Neural cell (in vitro differentiated cells): ENCODE measurements around the gene AKAP10. TPM values are rescaled to one million over a fixed set of nuclear protein-coding genes. Genes with fewer than 3 reads are reported as not detected.
"Not testable (repeated sequence)": the region's sequence is repeated elsewhere in the genome, so short reads cannot be mapped to it uniquely, and the experiment has no call there.

Source experiments
- H2AFZ ChIP-seq: fragments of 200-600, 300-800 bp; sonication (generic), shearing (Covaris generic); 2 replicates; pipeline ENCODE4 v1.6.0; 2014; ENCODE audit warnings: low read depth, mild to moderate bottlenecking, antibody characterized with exemption, low read length, moderate library complexity
- H3F3A ChIP-seq: fragments of 200-600 bp; shearing (Covaris generic); 2 replicates; pipeline ENCODE4 v1.6.1; 2016; ENCODE audit warnings: mild to moderate bottlenecking, moderate library complexity, mixed read lengths, antibody characterized with exemption, low read length; ENCODE audit not compliant: insufficient read depth, poor library complexity, severe bottlenecking
- H3K27ac ChIP-seq: fragments of 200-600, 300-800 bp; sonication (generic), shearing (Covaris generic); 2 replicates; pipeline ENCODE4 v1.5.1; 2014; ENCODE audit warnings: mild to moderate bottlenecking, low read length, moderate library complexity
- H3K27me3 ChIP-seq: fragments of 300-800, 200-600 bp; sonication (generic), shearing (Covaris generic); 2 replicates; pipeline ENCODE4 v1.6.0; 2014; ENCODE audit warnings: mild to moderate bottlenecking, low read depth, low read length, moderate library complexity; ENCODE audit not compliant: insufficient read depth
- H3K36me3 ChIP-seq: fragments of 300-800, 200-600 bp; sonication (generic), shearing (Covaris generic); 2 replicates; pipeline ENCODE4 v1.5.1; 2014; ENCODE audit warnings: mild to moderate bottlenecking, antibody characterized with exemption, low read length, moderate library complexity; ENCODE audit not compliant: insufficient read depth
- H3K4me2 ChIP-seq: fragments of 300-800, 200-600 bp; sonication (generic), shearing (Covaris generic); 2 replicates; pipeline ENCODE4 v1.6.0; 2014; ENCODE audit warnings: mild to moderate bottlenecking, low read length
- H3K4me3 ChIP-seq: fragments of 300-800, 200-600 bp; sonication (generic), shearing (Covaris generic); 2 replicates; pipeline ENCODE4 v1.5.1; 2014; ENCODE audit warnings: mild to moderate bottlenecking, low read length, moderate library complexity
- H3K79me2 ChIP-seq: fragments of 200-600 bp; shearing (Covaris generic); replicated peaks from 2 replicates; pipeline ENCODE4 v1.6.0; 2014; ENCODE audit warnings: mild to moderate bottlenecking, low read length, moderate library complexity; ENCODE audit not compliant: insufficient read depth
- H3K9ac ChIP-seq: fragments of 300-800, 200-600 bp; sonication (generic), shearing (Covaris generic); 2 replicates; pipeline ENCODE4 v1.6.1; 2016; ENCODE audit warnings: mild to moderate bottlenecking, low read length, mixed read lengths
- H3K9me2 ChIP-seq: fragments of 200-600 bp; shearing (Covaris generic); 2 replicates; pipeline ENCODE4 v1.6.1; 2016; ENCODE audit warnings: mild to moderate bottlenecking, low read length, mixed read lengths; ENCODE audit not compliant: insufficient read depth
- H3K9me3 ChIP-seq: fragments of 200-600, 300-800 bp; sonication (generic), shearing (Covaris generic); 2 replicates; pipeline ENCODE4 v1.6.1; 2016; ENCODE audit warnings: mild to moderate bottlenecking, mixed run types, low read length, moderate library complexity, mixed read lengths
- H4K20me1 ChIP-seq: fragments of 200-600 bp; shearing (Covaris generic); 2 replicates; pipeline ENCODE4 v1.6.1; 2016; ENCODE audit warnings: mild to moderate bottlenecking, mixed run types; ENCODE audit not compliant: insufficient read depth
- CTCF ChIP-seq: fragments of 450-650 bp; IDR thresholded peaks from 2 replicates; pipeline ENCODE4 v1.5.1; 2014; ENCODE audit warnings: antibody characterized with exemption, mild to moderate bottlenecking, moderate library complexity; ENCODE audit not compliant: poor library complexity, severe bottlenecking
- EP300 ChIP-seq: fragments of 450-650 bp; conservative IDR thresholded peaks from 2 replicates; pipeline ENCODE4 v1.6.1; 2014; ENCODE audit warnings: antibody characterized with exemption, mild to moderate bottlenecking, moderate library complexity; ENCODE audit not compliant: poor library complexity, severe bottlenecking
- EZH2 ChIP-seq: fragments of 200-600, 300-800 bp; shearing (Covaris generic), sonication (generic); IDR thresholded peaks from 2 replicates; pipeline ENCODE4 v1.6.1; 2014; ENCODE audit warnings: antibody characterized with exemption, low read length, borderline replicate concordance, mild to moderate bottlenecking; ENCODE audit not compliant: insufficient read depth, poor library complexity, severe bottlenecking
- MXI1 ChIP-seq: fragments of 450-650 bp; conservative IDR thresholded peaks from 2 replicates; pipeline ENCODE4 v1.6.1; 2014; ENCODE audit warnings: antibody characterized with exemption, mild to moderate bottlenecking; ENCODE audit not compliant: poor library complexity, severe bottlenecking
- POLR2AphosphoS5 ChIP-seq: IDR thresholded peaks from 2 replicates; pipeline ENCODE4 v1.6.1; 2012
- RAD21 ChIP-seq: fragments of 450-650 bp; conservative IDR thresholded peaks from 2 replicates; pipeline ENCODE4 v1.6.1; 2014; ENCODE audit warnings: antibody characterized with exemption, mild to moderate bottlenecking, moderate library complexity
- REST ChIP-seq: IDR thresholded peaks from 2 replicates; pipeline ENCODE4 v1.6.1; 2012; ENCODE audit warnings: borderline replicate concordance
- SMC3 ChIP-seq: fragments of 450-650 bp; conservative IDR thresholded peaks from 2 replicates; pipeline ENCODE4 v1.6.1; 2014; ENCODE audit warnings: antibody characterized with exemption, mild to moderate bottlenecking, moderate library complexity; ENCODE audit not compliant: poor library complexity
- TAF1 ChIP-seq: IDR thresholded peaks from 2 replicates; pipeline ENCODE4 v1.6.1; 2012; ENCODE audit warnings: low read depth
- polyA plus RNA-seq: library from polyadenylated mRNA; depleted of rRNA; stranded (reverse); fragments of >200 nt; gene quantifications from 2 replicates; pipeline ENCODE4 v1.2.3, GENCODE V29; 2014

The AKAP10 gene
- polyA plus RNA-seq, 1 donor from 2014 or later, result 27.3 TPM

GRCh38 chr17:19865021-19865420, 112.6 kb downstream of the AKAP10 start:
- Histone ChIP-seq H3F3A (no peaks in the 10 kb centered on the region), H3K9me2 (no peaks in the 10 kb centered on the region), H3K9me3 (no peaks in the 10 kb centered on the region), H3K27me3 (no peaks in the 10 kb centered on the region), H4K20me1 (no peaks in the 10 kb centered on the region), H3K36me3 (no peaks in the 10 kb centered on the region), H3K79me2 (no peaks in the 10 kb centered on the region), H3K4me2 (no peak overlapping the region), H3K4me3 (peak overlapping the region; percentile 89), H3K9ac (no peak overlapping the region), H3K27ac (no peak overlapping the region), H2AFZ (no peak overlapping the region)
- TF ChIP-seq EP300 (no peak), SMC3 (no peak), POLR2AphosphoS5 (no peak), TAF1 (no peak), EZH2 (no peak), REST (no peak)

GRCh38 chr17:19860647-19861177, 116.9 kb downstream of the AKAP10 start:
- H3K79me2 ChIP-seq, H3K27ac ChIP-seq, H3F3A ChIP-seq, H2AFZ ChIP-seq, H3K4me2 ChIP-seq, H3K9ac ChIP-seq, H3K9me3 ChIP-seq, H3K4me3 ChIP-seq, H4K20me1 ChIP-seq, H3K36me3 ChIP-seq, H3K27me3 ChIP-seq, H3K9me2 ChIP-seq: not testable (repeated sequence)

GRCh38 chr17:19857640-19858039, 120.0 kb downstream of the AKAP10 start:
- Histone ChIP-seq H3K9ac (no peak overlapping the region), H2AFZ (no peak overlapping the region), H3K27ac (no peak overlapping the region), H3K4me3 (no peak overlapping the region), H4K20me1 (no peaks in the 10 kb centered on the region), H3K27me3 (no peaks in the 10 kb centered on the region), H3K4me2 (no peak overlapping the region), H3K36me3 (no peaks in the 10 kb centered on the region), H3F3A (no peaks in the 10 kb centered on the region), H3K79me2 (no peaks in the 10 kb centered on the region), H3K9me2 (no peaks in the 10 kb centered on the region), H3K9me3 (no peaks in the 10 kb centered on the region)
- TF ChIP-seq RAD21, result no peak
- no peak for TF ChIP-seq POLR2AphosphoS5
- TF ChIP-seq TAF1, result no peak
- no peak for TF ChIP-seq CTCF
- TF ChIP-seq EZH2, result no peak
- no peak for TF ChIP-seq REST
- TF ChIP-seq MXI1, result no peak
- no peak for TF ChIP-seq EP300
- TF ChIP-seq SMC3, result no peak
